Mucosa of rectum (tissue), 2 donors: Measurements from ENCODE around the gene PPARA.
"Not testable (repeated sequence)": the region's sequence is repeated elsewhere in the genome, so short reads cannot be mapped to it uniquely, and the experiment has no call there.

Experiments used
- H3K27ac ChIP-seq, 2 donors: one replicate each; pipeline ENCODE4 v1.7.0; 2013; ENCODE audit warnings: inconsistent platforms in 2 of 2, low read depth in 2 of 2, low read length in 2 of 2
- H3K27me3 ChIP-seq, 2 donors: one replicate each; pipeline ENCODE4 v1.7.0; 2013; ENCODE audit warnings: low read length in 2 of 2; ENCODE audit not compliant: control insufficient read depth in 2 of 2, insufficient read depth in 2 of 2
- H3K36me3 ChIP-seq, 2 donors: one replicate each; pipeline ENCODE4 v1.7.0; 2013; ENCODE audit warnings: low read length in 2 of 2; ENCODE audit not compliant: control insufficient read depth in 2 of 2, insufficient read depth in 2 of 2
- H3K4me1 ChIP-seq, 2 donors: one replicate each; pipeline ENCODE4 v1.7.0; 2013; ENCODE audit warnings: low read length in 2 of 2, mild to moderate bottlenecking in 1 of 2; ENCODE audit not compliant: control insufficient read depth in 2 of 2, insufficient read depth in 2 of 2
- H3K4me3 ChIP-seq, 2 donors: one replicate each; pipeline ENCODE4 v1.7.0; 2013; ENCODE audit warnings: low read length in 2 of 2
- H3K9ac ChIP-seq, 2 donors: one replicate each; pipeline ENCODE4 v1.7.0; 2013; ENCODE audit warnings: low read length in 2 of 2, low read depth in 1 of 2, mild to moderate bottlenecking in 1 of 2
- H3K9me3 ChIP-seq, 2 donors: one replicate each; pipeline ENCODE4 v1.7.0; 2013; ENCODE audit warnings: low read length in 2 of 2; ENCODE audit not compliant: control insufficient read depth in 2 of 2
- donor health status: healthy.
- donor health status: Normal muscosa, but diverticular disease.

Gene PPARA

DNA sequence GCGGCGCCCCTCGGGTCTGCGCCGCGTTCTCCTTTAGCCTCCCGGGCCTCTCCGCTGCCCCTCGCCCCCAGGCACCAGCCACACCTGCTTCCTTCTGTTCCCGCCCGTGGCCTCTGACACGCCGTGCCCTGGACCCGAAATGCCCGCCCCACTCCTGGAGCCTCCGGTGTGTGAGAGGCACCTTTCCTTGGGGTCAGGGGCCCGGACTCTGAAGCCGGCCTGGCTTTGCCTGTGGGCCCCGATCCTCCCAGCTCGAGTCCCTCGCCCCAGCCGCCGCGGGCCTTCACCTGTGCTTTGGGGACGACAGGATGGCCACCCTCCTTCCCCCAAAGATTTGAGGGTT lies 100.4 kb downstream of the PPARA start:
- Histone ChIP-seq H3K4me3 (peak overlapping the region; percentile 84 to 93), H3K27me3 (no peaks in the 10 kb centered on the region), H3K27ac (peak overlapping the region; percentile 86 to 87), H3K9ac (peak overlapping the region; percentile 81 to 97), H3K36me3 (no peaks in the 10 kb centered on the region), H3K9me3 (no peaks in the 10 kb centered on the region), H3K4me1 (peaks cover 5 to 10% of the 10 kb centered on the region in 2 donors)

GRCh38 chr22:46251266-46251665 lies 100.9 kb downstream of the PPARA start:
- Histone ChIP-seq H3K27me3 (no peaks in the 10 kb centered on the region), H3K36me3 (no peaks in the 10 kb centered on the region), H3K9ac (peak overlapping the region; percentile 81 to 97), H3K9me3 (no peaks in the 10 kb centered on the region), H3K4me3 (peak overlapping the region; percentile 84 to 93), H3K27ac (no peak overlapping the region), H3K4me1 (peaks cover 5 to 10% of the 10 kb centered on the region in 2 donors)

GRCh38 chr22:46251816-46252380 lies 101.6 kb downstream of the PPARA start:
- H3K36me3 ChIP-seq: no peaks in the 10 kb centered on the region
- no peak overlapping the region for H3K9ac ChIP-seq
- peaks cover 5 to 10% of the 10 kb centered on the region in 2 donors for H3K4me1 ChIP-seq
- H3K4me3 ChIP-seq: no peak overlapping the region
- no peaks in the 10 kb centered on the region for H3K27me3 ChIP-seq
- no peak overlapping the region for H3K27ac ChIP-seq
- no peaks in the 10 kb centered on the region for H3K9me3 ChIP-seq

- Histone ChIP-seq H3K9ac (no peak overlapping the region), H3K9me3 (no peaks in the 10 kb centered on the region), H3K27ac (no peak overlapping the region), H3K4me1 (no peaks in the 10 kb centered on the region), H3K36me3 (no peaks in the 10 kb centered on the region), H3K27me3 (no peaks in the 10 kb centered on the region), H3K4me3 (no peak overlapping the region)
Observed at GRCh38 chr22:46256358-46256958, 106.1 kb downstream of the PPARA start.

- Histone ChIP-seq H3K9me3 (no peaks in the 10 kb centered on the region), H3K27me3 (peaks cover 0 to 3% of the 10 kb centered on the region in 2 donors), H3K4me1 (peaks cover 2 to 6% of the 10 kb centered on the region in 2 donors), H3K36me3 (no peaks in the 10 kb centered on the region), H3K27ac (no peak overlapping the region), H3K9ac (no peak overlapping the region), H3K4me3 (no peak overlapping the region)
Observed at GRCh38 chr22:46259374-46259773, 109.0 kb downstream of the PPARA start.

DNA sequence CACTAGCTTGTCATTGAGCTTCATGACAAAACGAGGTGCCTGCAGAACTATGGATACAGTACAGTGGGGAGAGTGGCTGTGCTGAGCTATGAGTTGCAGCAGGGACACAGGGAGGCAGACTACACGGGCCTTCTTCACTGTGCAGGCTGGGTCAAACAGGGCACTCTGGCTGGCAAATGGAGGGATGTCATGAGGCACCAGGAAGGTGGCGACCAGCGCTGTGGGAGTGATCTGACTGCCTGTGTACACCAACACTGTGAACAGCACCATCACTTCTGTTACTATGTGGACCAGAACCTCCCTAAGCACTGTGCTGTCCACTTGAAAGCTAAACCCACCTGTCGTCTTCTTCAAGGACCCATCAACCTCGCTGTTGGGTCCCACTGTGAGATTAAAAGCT lies 109.7 kb downstream of the PPARA start:
- H3K9ac ChIP-seq: no peak overlapping the region
- H3K4me3 ChIP-seq: no peak overlapping the region
- H3K9me3 ChIP-seq: no peaks in the 10 kb centered on the region
- no peak overlapping the region for H3K27ac ChIP-seq
- no peaks in the 10 kb centered on the region for H3K36me3 ChIP-seq
- peaks cover 2 to 9% of the 10 kb centered on the region in 2 donors for H3K4me1 ChIP-seq
- peaks cover 0 to 3% of the 10 kb centered on the region in 2 donors for H3K27me3 ChIP-seq

DNA sequence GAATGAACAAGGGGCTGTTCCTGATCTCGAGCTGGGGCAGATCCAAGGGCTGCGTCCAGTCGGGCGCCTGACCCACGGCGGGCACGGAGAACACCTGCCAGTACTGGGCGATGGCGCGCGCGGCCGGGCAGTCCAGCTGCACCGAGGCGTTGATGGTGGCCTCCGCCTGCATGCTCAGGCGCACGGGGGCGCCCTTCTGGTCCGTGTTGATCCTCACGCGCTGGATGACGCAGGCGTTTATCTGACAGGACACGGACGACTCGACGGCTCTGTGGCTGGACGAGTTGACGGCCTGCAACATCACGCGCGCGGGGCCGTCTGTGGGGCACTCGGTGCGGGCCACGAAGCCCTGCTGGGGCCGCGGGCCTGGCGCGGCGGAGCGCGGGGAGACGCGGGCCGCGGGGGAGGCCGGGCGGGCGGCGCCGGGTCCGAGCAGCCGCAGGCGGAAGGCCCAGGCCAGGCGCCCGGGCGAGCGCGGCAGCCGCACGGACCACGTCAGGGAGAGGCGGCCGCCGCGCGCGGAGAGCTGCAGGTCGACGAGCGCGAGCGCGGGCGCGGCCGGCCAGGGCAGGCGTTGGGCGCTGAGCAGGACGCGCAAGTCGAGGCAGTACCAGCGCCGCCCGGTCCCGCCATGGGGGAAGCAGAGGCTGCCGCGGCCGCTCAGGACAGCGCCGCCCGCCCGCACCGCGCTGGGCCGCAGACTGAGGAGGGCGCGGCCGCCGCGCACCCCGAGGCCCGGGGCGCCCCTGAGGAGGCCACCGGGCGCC lies 112.3 kb downstream of the PPARA start:
- Histone ChIP-seq H3K27me3 (peaks cover 0 to 3% of the 10 kb centered on the region in 2 donors), H3K36me3 (no peaks in the 10 kb centered on the region), H3K27ac (no peak overlapping the region), H3K9ac (peak overlapping the region in 1 of 2 donors; percentile 4), H3K9me3 (no peaks in the 10 kb centered on the region), H3K4me1 (peaks cover 10 to 25% of the 10 kb centered on the region in 2 donors), H3K4me3 (no peak overlapping the region)

DNA sequence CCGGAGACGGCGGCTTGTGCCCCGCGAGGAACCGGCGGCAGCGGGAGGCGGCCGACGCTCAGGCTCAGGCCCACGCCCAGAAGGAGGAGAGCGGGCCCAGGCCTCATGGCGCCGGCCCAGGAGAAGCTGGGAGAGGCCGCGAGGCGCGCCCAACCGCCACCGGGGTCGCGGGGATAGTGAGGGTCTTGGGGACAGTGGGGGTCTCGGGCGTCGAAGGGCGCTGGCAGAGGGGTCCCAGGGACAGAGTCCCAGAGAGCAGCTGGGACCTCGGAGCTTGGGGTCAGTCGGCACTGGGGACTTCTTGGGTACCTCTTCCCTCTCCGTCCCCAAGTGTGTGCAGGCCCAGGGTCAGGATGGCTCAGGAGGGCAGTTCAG lies 112.9 kb downstream of the PPARA start, which contains the start of gene PKDREJ:
TSS of gene PKDREJ (minus strand) at position 128 of the 375 bp plus-strand sequence. CDS start at position 107, 21 bp downstream.
- Histone ChIP-seq H3K9me3 (no peaks in the 10 kb centered on the region), H3K27me3 (peaks cover 0 to 3% of the 10 kb centered on the region in 2 donors), H3K9ac (peak within 1 kb of the TSS in 1 of 2 donors; percentile 4), H3K4me1 (peaks cover 11 to 26% of the 10 kb centered on the region in 2 donors), H3K4me3 (peak within 1 kb of the TSS in 1 of 2 donors; percentile 26), H3K36me3 (no peaks in the 10 kb centered on the region), H3K27ac (peak within 1 kb of the TSS; percentile 60 to 65)

- H3K9me3 ChIP-seq, H3K36me3 ChIP-seq, H3K4me3 ChIP-seq, H3K9ac ChIP-seq, H3K27me3 ChIP-seq: not testable (repeated sequence)
- peaks cover 17 to 35% of the 10 kb centered on the region in 2 donors for H3K4me1 ChIP-seq
- peak overlapping the region; percentile 60 to 65 for H3K27ac ChIP-seq
Observed at GRCh38 chr22:46264520-46264919, 114.2 kb downstream of the PPARA start.

DNA sequence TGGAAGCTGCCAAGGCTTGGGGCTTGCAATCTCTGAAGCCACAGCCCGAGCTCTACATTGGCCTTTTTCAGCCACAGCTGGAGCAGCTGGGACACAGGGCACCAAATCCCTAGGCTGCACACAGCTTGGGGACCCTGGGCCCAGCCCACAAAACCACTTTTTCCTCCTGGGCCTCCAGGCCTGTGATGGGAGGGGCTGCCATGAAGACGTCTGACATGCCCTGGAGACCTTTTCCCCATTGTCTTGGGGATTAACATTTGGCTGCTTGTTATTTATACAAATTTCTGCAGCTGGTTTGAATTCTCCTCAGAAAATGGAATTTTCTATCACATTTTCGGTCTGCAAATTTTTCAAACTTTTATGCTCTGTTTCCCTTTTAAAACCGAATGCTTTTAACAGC lies 115.3 kb downstream of the PPARA start:
- H3K9me3 ChIP-seq, H3K36me3 ChIP-seq, H3K27me3 ChIP-seq, H3K9ac ChIP-seq, H3K27ac ChIP-seq, H3K4me3 ChIP-seq: not testable (repeated sequence)
- H3K4me1 ChIP-seq: peaks cover 17 to 39% of the 10 kb centered on the region in 2 donors
